ENCODE results near the gene MRO. TPM values are rescaled to one million over a fixed set of nuclear protein-coding genes. Genes with fewer than 3 reads are reported as not detected.

MRO gene
- total and polyA plus RNA-seq, 2 of the 4 experiments (the other 2 are of a cell fraction): not detected

DNA sequence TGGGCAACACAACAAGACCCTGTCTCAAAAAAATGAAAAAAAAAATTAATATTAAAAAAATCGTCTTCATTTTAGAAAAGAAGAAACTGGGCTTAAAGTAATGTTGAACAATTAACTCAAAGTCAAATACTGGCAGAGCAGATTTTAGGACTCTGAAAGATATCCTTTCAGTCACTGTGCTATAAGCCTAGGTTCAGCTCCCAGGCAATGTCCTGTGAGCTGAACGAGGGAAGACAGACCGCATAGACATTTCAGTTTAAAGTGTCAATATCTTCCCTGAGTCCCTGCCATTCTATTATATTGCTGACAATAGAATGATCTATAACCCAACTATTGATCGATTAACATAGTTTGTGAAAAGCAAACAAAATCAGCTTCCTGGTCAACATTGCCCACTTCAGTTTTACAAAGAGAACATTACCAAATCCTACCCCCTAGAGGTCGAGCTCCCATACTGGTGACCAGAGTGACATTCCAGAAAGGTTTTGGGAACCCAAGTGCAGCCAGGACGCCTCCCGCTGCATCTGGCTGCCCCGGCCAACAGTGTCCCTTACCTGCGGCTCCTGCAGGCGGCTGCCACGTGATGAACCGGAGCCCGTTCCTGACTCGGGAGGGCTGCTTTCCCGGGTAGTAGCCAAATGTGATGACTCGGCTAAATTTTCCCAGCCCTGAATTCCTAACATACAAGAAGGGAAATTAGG is 639 bp downstream of the MRO start:
- in situ Hi-C loops (cut with MboI; ENCODE audit: low sequenced_read_pairs) (loop anchor here (10.0 kb wide), 1 partner anchor 226 kb away; no protein-coding TSS in a partner anchor), intact Hi-C loops (cut with micrococcal nuclease) (loop anchor here (5.0 kb wide), 1 partner anchor 213 kb away; the partner anchor contains the start of gene SMAD4), dilution Hi-C loops (cut with HindIII; ENCODE audit: low sequenced_read_pairs, unreplicated experiment) (no loop called here)
- no peaks in the 10 kb centered on the region for H4K20me1 ChIP-seq (ENCODE audit: insufficient read depth, low read length)
- no TSS peak for BruUV-seq (replicated peaks)
- no peaks in the 10 kb centered on the region for H3K36me3 ChIP-seq (ENCODE audit: control insufficient read depth, insufficient read depth, low read length)
- no peak overlapping the region for H3K14ac ChIP-seq (replicated peaks; ENCODE audit: low read depth, low read length)
- TF ChIP-seq RAD21 (IDR thresholded peaks at IDR 0.05; ENCODE audit: low read length): no peak
- no peak for TF ChIP-seq SMC3 (IDR thresholded peaks at IDR 0.05; ENCODE audit: low read depth, low read length)
- 0 out of 2 replicates have a peak, but pooled peaks have one; percentile 25 for TF ChIP-seq NFE2L2 (IDR thresholded peaks at IDR 0.05; ENCODE audit: low read depth, low read length)
- no peak for TF ChIP-seq RFX5 (IDR thresholded peaks at IDR 0.05; ENCODE audit: low read depth, low read length)
- TF ChIP-seq MAZ (IDR thresholded peaks at IDR 0.05; ENCODE audit: borderline replicate concordance, low read depth, low read length): no peak
- TF ChIP-seq, protein P1, sequence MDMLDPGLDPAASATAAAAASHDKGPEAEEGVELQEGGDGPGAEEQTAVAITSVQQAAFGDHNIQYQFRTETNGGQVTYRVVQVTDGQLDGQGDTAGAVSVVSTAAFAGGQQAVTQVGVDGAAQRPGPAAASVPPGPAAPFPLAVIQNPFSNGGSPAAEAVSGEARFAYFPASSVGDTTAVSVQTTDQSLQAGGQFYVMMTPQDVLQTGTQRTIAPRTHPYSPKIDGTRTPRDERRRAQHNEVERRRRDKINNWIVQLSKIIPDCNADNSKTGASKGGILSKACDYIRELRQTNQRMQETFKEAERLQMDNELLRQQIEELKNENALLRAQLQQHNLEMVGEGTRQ (IDR thresholded peaks at IDR 0.05; ENCODE audit: low read depth, low read length): no peak
- no peak for TF ChIP-seq CEBPB (IDR thresholded peaks at IDR 0.05; ENCODE audit: low read depth, low read length)
- TF ChIP-seq MAFK (IDR thresholded peaks at IDR 0.05; ENCODE audit: low read depth, low read length): peak; percentile 99
- no peak for TF ChIP-seq RCOR1 (IDR thresholded peaks at IDR 0.05; ENCODE audit: insufficient replicate concordance, low read length)
- TF ChIP-seq, protein P2, sequence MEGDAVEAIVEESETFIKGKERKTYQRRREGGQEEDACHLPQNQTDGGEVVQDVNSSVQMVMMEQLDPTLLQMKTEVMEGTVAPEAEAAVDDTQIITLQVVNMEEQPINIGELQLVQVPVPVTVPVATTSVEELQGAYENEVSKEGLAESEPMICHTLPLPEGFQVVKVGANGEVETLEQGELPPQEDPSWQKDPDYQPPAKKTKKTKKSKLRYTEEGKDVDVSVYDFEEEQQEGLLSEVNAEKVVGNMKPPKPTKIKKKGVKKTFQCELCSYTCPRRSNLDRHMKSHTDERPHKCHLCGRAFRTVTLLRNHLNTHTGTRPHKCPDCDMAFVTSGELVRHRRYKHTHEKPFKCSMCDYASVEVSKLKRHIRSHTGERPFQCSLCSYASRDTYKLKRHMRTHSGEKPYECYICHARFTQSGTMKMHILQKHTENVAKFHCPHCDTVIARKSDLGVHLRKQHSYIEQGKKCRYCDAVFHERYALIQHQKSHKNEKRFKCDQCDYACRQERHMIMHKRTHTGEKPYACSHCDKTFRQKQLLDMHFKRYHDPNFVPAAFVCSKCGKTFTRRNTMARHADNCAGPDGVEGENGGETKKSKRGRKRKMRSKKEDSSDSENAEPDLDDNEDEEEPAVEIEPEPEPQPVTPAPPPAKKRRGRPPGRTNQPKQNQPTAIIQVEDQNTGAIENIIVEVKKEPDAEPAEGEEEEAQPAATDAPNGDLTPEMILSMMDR (conservative IDR thresholded peaks at IDR 0.05; ENCODE audit: low read depth, low read length): no peak
- TF ChIP-seq POLR2A (IDR thresholded peaks at IDR 0.05; ENCODE audit: low read depth, low read length): no peak
- TF ChIP-seq MXI1 (IDR thresholded peaks at IDR 0.05; ENCODE audit: borderline replicate concordance, low read depth, low read length): no peak
- H2AFZ ChIP-seq (replicated peaks; ENCODE audit: low read length, poor library complexity): peak overlapping the region; percentile 87
- no peaks in the 10 kb centered on the region for H3K79me1 ChIP-seq (ENCODE audit: low read depth in 1 of 2, low read length in 2 of 2)
- ATAC-seq (ENCODE audit: low read depth) (peak; percentile 46), DNase-seq (no peak)
- no peaks in the 10 kb centered on the region for H3K9me3 ChIP-seq (ENCODE audit: control insufficient read depth, insufficient read depth, low read length)
- no peak overlapping the region for H3K18ac ChIP-seq (ENCODE audit: low read depth, low read length)
- H2AK9ac ChIP-seq (replicated peaks; ENCODE audit: low read depth, low read length, poor library complexity): no peak overlapping the region
- H4K91ac ChIP-seq (ENCODE audit: insufficient read depth, low read depth, low read length): no peak overlapping the region
- no peak overlapping the region for H2AK5ac ChIP-seq (ENCODE audit: low read depth, low read length)
- no peak overlapping the region for H3K4me3 ChIP-seq (ENCODE audit: insufficient read depth, low read depth, low read length)
- no peak overlapping the region for H3K23ac ChIP-seq (ENCODE audit: low read depth, low read length)
- ChIA-PET POLR2A (ENCODE audit: unreplicated experiment) (no interaction called here), CTCF (interaction anchor here (0.8 to 2.0 kb wide), 3 partner anchors 9 to 56 kb away, joined by 3 to 8 read pairs (median 4); no protein-coding TSS in a partner anchor)
- WGBS, 2 experiments (ENCODE audit: extremely low coverage in 2 of 2, insufficient read length in 1 of 2): 23% methylated on average over 5 of the region's 16 CpGs; no CpG with 5 or more reads in 1 of the 2 experiments
- no peak overlapping the region for H2BK120ac ChIP-seq (ENCODE audit: low read depth, low read length)
- H3K4me2 ChIP-seq (ENCODE audit: low read depth, low read length): peak overlapping the region; percentile 88
- no peaks in the 10 kb centered on the region for H3K9me1 ChIP-seq (ENCODE audit: insufficient read depth, low read length)
- no peak overlapping the region for H3K4ac ChIP-seq (ENCODE audit: low read depth, low read length)
- no peak overlapping the region for H3K27ac ChIP-seq (ENCODE audit: insufficient read depth, low read length)
- H3K9ac ChIP-seq (ENCODE audit: low read depth, low read length): no peak overlapping the region
- no peak overlapping the region for H2BK15ac ChIP-seq (ENCODE audit: low read depth, low read length)
- no peaks in the 10 kb centered on the region for H3K4me1 ChIP-seq (ENCODE audit: control insufficient read depth, insufficient read depth, low read length)
- H4K8ac ChIP-seq (ENCODE audit: low read depth in 2 of 2, low read length in 2 of 2): no peak overlapping the region
- H4K5ac ChIP-seq (ENCODE audit: low read depth, low read length): no peak overlapping the region
- H2BK20ac ChIP-seq (ENCODE audit: low read depth, low read length): no peak overlapping the region
- H3K27me3 ChIP-seq (ENCODE audit: control insufficient read depth, insufficient read depth, low read length): peaks cover 6% of the 10 kb centered on the region
- no peak overlapping the region for H3K56ac ChIP-seq (ENCODE audit: extremely low read depth, insufficient read depth, low read length)
- H2BK5ac ChIP-seq (ENCODE audit: low read depth, low read length, poor library complexity, severe bottlenecking): no peak overlapping the region
